Liver (tissue), 9 donors: ENCODE measurements around the gene SAMD4B. TPM values are rescaled to one million over a fixed set of nuclear protein-coding genes. Genes with fewer than 3 reads are reported as not detected.

Experiments
- DNase-seq: peaks from one replicate; pipeline ENCODE4 v3.0.0-alpha.2; 2017; ENCODE audit warnings: low spot score
- H3K27ac ChIP-seq, 2 donors: one replicate each; pipeline ENCODE4 v1.7.0; 2013; ENCODE audit warnings: inconsistent platforms in 2 of 2, low read length in 2 of 2, control low read depth in 1 of 2, low read depth in 1 of 2, mild to moderate bottlenecking in 1 of 2
- H3K27me3 ChIP-seq, 4 donors: one replicate each; pipeline versions ENCODE4 v1.6.1 to v1.7.0; 2013; ENCODE audit warnings: low read length in 3 of 4, inconsistent platforms in 1 of 4, mild to moderate bottlenecking in 1 of 4, moderate library complexity in 1 of 4; ENCODE audit not compliant: control insufficient read depth in 4 of 4, insufficient read depth in 4 of 4
- H3K36me3 ChIP-seq, 4 donors: one replicate each; pipeline versions ENCODE4 v1.6.1 to v1.7.0; 2013; ENCODE audit warnings: low read length in 3 of 4, mild to moderate bottlenecking in 3 of 4, low read depth in 1 of 4, moderate library complexity in 1 of 4; ENCODE audit not compliant: control insufficient read depth in 4 of 4, insufficient read depth in 3 of 4
- H3K4me1 ChIP-seq, 4 donors: one replicate each; pipeline versions ENCODE4 v1.6.1 to v1.7.0; 2013; ENCODE audit warnings: low read length in 3 of 4, mild to moderate bottlenecking in 3 of 4, moderate library complexity in 1 of 4; ENCODE audit not compliant: control insufficient read depth in 4 of 4, insufficient read depth in 4 of 4
- H3K4me3 ChIP-seq, 3 donors: one replicate each; pipeline versions ENCODE4 v1.6.1 to v1.7.0; 2013; ENCODE audit warnings: low read length in 3 of 3, control low read depth in 1 of 3, low read depth in 1 of 3, mild to moderate bottlenecking in 1 of 3
- H3K9ac ChIP-seq, 2 donors: one replicate each; pipeline ENCODE4 v1.7.0; 2013; ENCODE audit warnings: low read length in 2 of 2, mild to moderate bottlenecking in 2 of 2, moderate library complexity in 2 of 2, control low read depth in 1 of 2, low read depth in 1 of 2
- H3K9me3 ChIP-seq, 4 donors: one replicate each; pipeline versions ENCODE4 v1.6.1 to v1.7.0; 2013; ENCODE audit warnings: low read length in 3 of 4; ENCODE audit not compliant: control insufficient read depth in 4 of 4
- CTCF ChIP-seq: fragments of 150-350 bp; IDR thresholded peaks from 2 replicates; pipeline ENCODE4 v1.5.1; 2017; ENCODE audit warnings: improper control_type of control experiment, low read depth, low read length; ENCODE audit not compliant: missing input control
- EGR1 ChIP-seq, 2 donors: IDR thresholded peaks; 2 replicates each; pipeline ENCODE4 v1.6.1; 2016 to 2018; ENCODE audit warnings: antibody characterized with exemption in 2 of 2, low read depth in 2 of 2
- FOXA1 ChIP-seq: IDR thresholded peaks from 2 replicates; pipeline ENCODE4 v1.6.1; 2016; ENCODE audit warnings: antibody characterized with exemption
- FOXA2 ChIP-seq: IDR thresholded peaks from 2 replicates; pipeline ENCODE4 v1.6.1; 2016; ENCODE audit warnings: antibody characterized with exemption
- GABPA ChIP-seq, 2 donors: IDR thresholded peaks in 1 of 2; conservative IDR thresholded peaks in 1 of 2; 2 replicates each; pipeline ENCODE4 v1.6.1; 2016; ENCODE audit warnings: antibody characterized with exemption in 2 of 2, mild to moderate bottlenecking in 1 of 2, moderate library complexity in 1 of 2
- HNF4A ChIP-seq, 2 donors: conservative IDR thresholded peaks; 2 replicates each; pipeline ENCODE4 v1.6.1; 2016; ENCODE audit warnings: antibody characterized with exemption in 2 of 2, mild to moderate bottlenecking in 2 of 2
- HNF4G ChIP-seq: IDR thresholded peaks from 2 replicates; pipeline ENCODE4 v1.6.1; 2016; ENCODE audit warnings: antibody characterized with exemption
- JUND ChIP-seq, 2 donors: IDR thresholded peaks; 2 replicates each; pipeline ENCODE4 v1.6.1; 2016; ENCODE audit warnings: antibody characterized with exemption in 2 of 2
- RXRA ChIP-seq, 2 donors: IDR thresholded peaks; 2 replicates each; pipeline ENCODE4 v1.6.1; 2017 to 2018; ENCODE audit warnings: antibody characterized with exemption in 2 of 2, mild to moderate bottlenecking in 1 of 2
- SP1 ChIP-seq: IDR thresholded peaks from 2 replicates; pipeline ENCODE4 v1.6.1; 2018; ENCODE audit warnings: antibody characterized with exemption, mild to moderate bottlenecking
- YY1 ChIP-seq: IDR thresholded peaks from 2 replicates; pipeline ENCODE4 v1.6.1; 2016; ENCODE audit warnings: antibody characterized with exemption, mild to moderate bottlenecking
- ZBTB33 ChIP-seq: IDR thresholded peaks from 2 replicates; pipeline ENCODE4 v1.6.1; 2016; ENCODE audit warnings: antibody characterized with exemption
- WGBS: extraction: QIAGEN DNeasy Blood & Tissue Kit; methylation state at CpG from one replicate; pipeline ENCODE4 v1.1.7; 2013; 5-methylcytosine and 5-hydroxymethylcytosine counted together
- polyA plus RNA-seq, 2 donors: library from polyadenylated mRNA; stranded (reverse) in 1 of 2; unstranded in 1 of 2; fragments of 200-250 nt in 1 of 2; fragments of >200 nt in 1 of 2; fragmentation: Nextera tagmentation in 1 of 2; extraction: Ambion mirVana in 1 of 2; gene quantifications; one replicate each; pipeline versions ENCODE4 v1.2.1 to v1.2.3, GENCODE V29; 2013 to 2015
- total RNA-seq, 2 donors: library from RNA; depleted of rRNA; stranded (reverse); fragments of >200 nt; gene quantifications; one replicate each; pipeline ENCODE4 v1.2.3, GENCODE V29; 2014
- donor health status: healthy.
- donor health status: healthy.
- donor health status: healthy.
- donor health status: healthy.
- donor health status: healthy.

The SAMD4B gene
- total and polyA plus RNA-seq, 4 donors = 17.3 to 39.4 (median 30.5) TPM

GRCh38 chr19:39425744-39426143 lies 83.5 kb downstream of the SAMD4B start (continued):
- TF ChIP-seq FOXA2 (no peak), CTCF (no peak)

GRCh38 chr19:39426170-39426569 lies 83.9 kb downstream of the SAMD4B start:
- no peak for DNase-seq
- no peaks in the 10 kb centered on the region for H3K27me3 ChIP-seq
- no peak overlapping the region for H3K9ac ChIP-seq
- no peaks in the 10 kb centered on the region for H3K36me3 ChIP-seq
- 75% methylated on average over 5 of the region's 5 CpGs for WGBS
- no peaks in the 10 kb centered on the region for H3K4me1 ChIP-seq
- no peak for TF ChIP-seq JUND (IDR thresholded peaks at IDR 0.05)
- no peak for TF ChIP-seq EGR1 (IDR thresholded peaks at IDR 0.05; ENCODE audit: low read depth in 2 of 2)
- no peak for TF ChIP-seq CTCF
- no peak for TF ChIP-seq GABPA (IDR thresholded peaks at IDR 0.05 in 1 of 2, conservative IDR thresholded peaks at IDR 0.05 in 1 of 2)
- TF ChIP-seq FOXA2 = no peak
- no peak for TF ChIP-seq YY1
- no peak for TF ChIP-seq RXRA (IDR thresholded peaks at IDR 0.05)
- TF ChIP-seq HNF4A (conservative IDR thresholded peaks at IDR 0.05) = no peak
- no peak for TF ChIP-seq SP1
- H3K4me3 ChIP-seq = no peak overlapping the region
- H3K27ac ChIP-seq = no peak overlapping the region
- no peaks in the 10 kb centered on the region for H3K9me3 ChIP-seq

GRCh38 chr19:39427707-39428106 lies 85.5 kb downstream of the SAMD4B start:
- Histone ChIP-seq H3K9ac (no peak overlapping the region), H3K27ac (no peak overlapping the region), H3K36me3 (peaks cover 4 to 7% (median 6%) of the 10 kb centered on the region in 4 donors), H3K4me3 (no peak overlapping the region), H3K4me1 (no peaks in the 10 kb centered on the region), H3K27me3 (no peaks in the 10 kb centered on the region), H3K9me3 (no peaks in the 10 kb centered on the region)
- DNase-seq = no peak
- 92% methylated on average over 11 of the region's 11 CpGs for WGBS
- TF ChIP-seq ZBTB33 (no peak), RXRA (IDR thresholded peaks at IDR 0.05) (no peak), HNF4G (no peak), FOXA1 (no peak)
